ENCODE measurements around the gene CRHR2.

Gene CRHR2

GRCh38 chr7:30717181-30717580 lies 34.9 kb upstream of the CRHR2 start:
- no peak overlapping the region for H2AFZ ChIP-seq (ENCODE audit: low read length)
- H3K4me1 ChIP-seq (ENCODE audit: low read length): no peaks in the 10 kb centered on the region
- H3K9ac ChIP-seq (ENCODE audit: low read length): no peak overlapping the region
- no peak for TF ChIP-seq CTCF (IDR thresholded peaks at IDR 0.05; ENCODE audit: low read length)
- no peak for TF ChIP-seq EZH2phosphoT487 (IDR thresholded peaks at IDR 0.05; ENCODE audit: low read length)
- no peak for TF ChIP-seq EZH2 (optimal IDR thresholded peaks at IDR 0.05; ENCODE audit: low read depth, low read length)
- DNase-seq: no peak
- H3K27me3 ChIP-seq (replicated peaks; ENCODE audit: insufficient read depth, low read length): no peaks in the 10 kb centered on the region
- no peaks in the 10 kb centered on the region for H3K9me2 ChIP-seq (replicated peaks; ENCODE audit: insufficient read depth, low read length)
- no peak overlapping the region for H3K27ac ChIP-seq (ENCODE audit: low read length)
- no peak overlapping the region for H3K4me2 ChIP-seq (ENCODE audit: low read depth, low read length)
- no peaks in the 10 kb centered on the region for H3F3A ChIP-seq (ENCODE audit: insufficient read depth, low read length)
- H3K9me3 ChIP-seq (replicated peaks; ENCODE audit: insufficient read depth, low read length): no peaks in the 10 kb centered on the region
- no peaks in the 10 kb centered on the region for H3K36me3 ChIP-seq (replicated peaks; ENCODE audit: insufficient read depth, low read length)
- no peak overlapping the region for H3K4me3 ChIP-seq (ENCODE audit: low read length)
- no peaks in the 10 kb centered on the region for H4K20me1 ChIP-seq (ENCODE audit: insufficient read depth, low read length)
- H3K79me2 ChIP-seq (ENCODE audit: low read length): no peaks in the 10 kb centered on the region

- no peak overlapping the region for H3K4me3 ChIP-seq (ENCODE audit: low read length)
- H3K27ac ChIP-seq (ENCODE audit: low read length): no peak overlapping the region
- H3K9ac ChIP-seq (ENCODE audit: low read length): no peak overlapping the region
- no peaks in the 10 kb centered on the region for H4K20me1 ChIP-seq (ENCODE audit: insufficient read depth, low read length)
- no peaks in the 10 kb centered on the region for H3F3A ChIP-seq (ENCODE audit: insufficient read depth, low read length)
- H3K36me3 ChIP-seq (replicated peaks; ENCODE audit: insufficient read depth, low read length): no peaks in the 10 kb centered on the region
- no peaks in the 10 kb centered on the region for H3K27me3 ChIP-seq (replicated peaks; ENCODE audit: insufficient read depth, low read length)
- H3K9me2 ChIP-seq (replicated peaks; ENCODE audit: insufficient read depth, low read length): no peaks in the 10 kb centered on the region
- H3K9me3 ChIP-seq (replicated peaks; ENCODE audit: insufficient read depth, low read length): no peaks in the 10 kb centered on the region
- no peaks in the 10 kb centered on the region for H3K79me2 ChIP-seq (ENCODE audit: low read length)
- H3K4me2 ChIP-seq (ENCODE audit: low read depth, low read length): no peak overlapping the region
- DNase-seq: no peak
- TF ChIP-seq EZH2 (optimal IDR thresholded peaks at IDR 0.05; ENCODE audit: low read depth, low read length) (no peak), CTCF (IDR thresholded peaks at IDR 0.05; ENCODE audit: low read length) (no peak), EZH2phosphoT487 (IDR thresholded peaks at IDR 0.05; ENCODE audit: low read length) (no peak)
- H3K4me1 ChIP-seq (ENCODE audit: low read length): no peaks in the 10 kb centered on the region
- no peak overlapping the region for H2AFZ ChIP-seq (ENCODE audit: low read length)
Observed at GRCh38 chr7:30714129-30714528, 31.9 kb upstream of the CRHR2 start.

GRCh38 chr7:30713392-30713791 lies 31.1 kb upstream of the CRHR2 start:
- Histone ChIP-seq H3K27me3 (replicated peaks; ENCODE audit: insufficient read depth, low read length) (no peaks in the 10 kb centered on the region), H3K36me3 (replicated peaks; ENCODE audit: insufficient read depth, low read length) (no peaks in the 10 kb centered on the region), H2AFZ (ENCODE audit: low read length) (no peak overlapping the region), H3K79me2 (ENCODE audit: low read length) (no peaks in the 10 kb centered on the region), H4K20me1 (ENCODE audit: insufficient read depth, low read length) (no peaks in the 10 kb centered on the region), H3K9ac (ENCODE audit: low read length) (no peak overlapping the region), H3K4me1 (ENCODE audit: low read length) (no peaks in the 10 kb centered on the region), H3K27ac (ENCODE audit: low read length) (no peak overlapping the region), H3K4me3 (ENCODE audit: low read length) (no peak overlapping the region), H3K4me2 (ENCODE audit: low read depth, low read length) (no peak overlapping the region), H3K9me3 (replicated peaks; ENCODE audit: insufficient read depth, low read length) (no peaks in the 10 kb centered on the region), H3K9me2 (replicated peaks; ENCODE audit: insufficient read depth, low read length) (no peaks in the 10 kb centered on the region), H3F3A (ENCODE audit: insufficient read depth, low read length) (no peaks in the 10 kb centered on the region)
- DNase-seq: no peak
- no peak for TF ChIP-seq CTCF (IDR thresholded peaks at IDR 0.05; ENCODE audit: low read length)
